OCI-LY7 (cell line): ENCODE measurements around the gene SH3PXD2A. TPM values are rescaled to one million over a fixed set of nuclear protein-coding genes. Genes with fewer than 3 reads are reported as not detected.
A peak's percentile ranks its signal among the peaks of the same experiment; 100 is the strongest.

Source experiments
- BruUV-seq: library from RNA; stranded (reverse); fragments of 400-500 nt; replicated peaks from 2 replicates; lab custom pipeline; 2021; lab: Mats Ljungman, UMichigan
- CTCF ChIA-PET: fragments of 300-600 bp; sonication (Branson Sonifier 250); formaldehyde crosslinking; loops from one replicate; lab custom pipeline; 2022; ENCODE audit warnings: antibody characterized with exemption; ENCODE audit not compliant: unreplicated experiment; lab: Charles Lee
- POLR2A ChIA-PET: fragments of 300-600 bp; sonication (Branson Sonifier 250); formaldehyde crosslinking; loops from one replicate; lab custom pipeline; 2022; ENCODE audit warnings: antibody characterized with exemption; lab: Charles Lee
- DNase-seq: peaks from one replicate; pipeline ENCODE4 v3.0.0-alpha.2; 2015; ENCODE audit warnings: low spot score
- H2AFZ ChIP-seq: fragments of 200-600 bp; sonication (generic), shearing (Covaris generic); 2 replicates; pipeline ENCODE4 v1.6.1; 2014; ENCODE audit warnings: mild to moderate bottlenecking, antibody characterized with exemption, low read length, moderate library complexity
- H3K27ac ChIP-seq: fragments of 200-600 bp; sonication (generic); 2 replicates; pipeline ENCODE4 v1.5.1; 2014; ENCODE audit warnings: mixed run types, low read depth, mild to moderate bottlenecking, moderate library complexity, low read length, inconsistent platforms; ENCODE audit not compliant: poor library complexity, severe bottlenecking
- H3K36me3 ChIP-seq: fragments of 200-600 bp; sonication (generic); 2 replicates; pipeline ENCODE4 v1.6.1; 2014; ENCODE audit warnings: mild to moderate bottlenecking, antibody characterized with exemption, low read length, moderate library complexity, mixed read lengths; ENCODE audit not compliant: insufficient read depth
- H3K4me1 ChIP-seq: fragments of 200-600 bp; sonication (generic); 2 replicates; pipeline ENCODE4 v1.5.1; 2014; ENCODE audit warnings: mild to moderate bottlenecking, low read length; ENCODE audit not compliant: insufficient read depth, poor library complexity, severe bottlenecking
- H3K4me2 ChIP-seq: fragments of 200-600 bp; sonication (generic); 2 replicates; pipeline ENCODE4 v1.6.1; 2014; ENCODE audit warnings: mild to moderate bottlenecking, low read length
- H3K4me3 ChIP-seq: fragments of 200-600 bp; sonication (generic); 2 replicates; pipeline ENCODE4 v1.5.1; 2014; ENCODE audit warnings: mild to moderate bottlenecking, low read depth, low read length; ENCODE audit not compliant: poor library complexity, severe bottlenecking
- H3K79me2 ChIP-seq: fragments of 200-600 bp; sonication (generic); 2 replicates; pipeline ENCODE4 v1.6.1; 2016; ENCODE audit warnings: low read depth, mild to moderate bottlenecking, low read length, moderate library complexity, mixed read lengths; ENCODE audit not compliant: insufficient read depth
- H3K9me2 ChIP-seq: fragments of 200-600 bp; sonication (generic); 2 replicates; pipeline ENCODE4 v1.6.1; 2016; ENCODE audit warnings: mild to moderate bottlenecking, low read length, mixed read lengths; ENCODE audit not compliant: insufficient read depth
- H3K9me3 ChIP-seq: fragments of 200-600 bp; sonication (generic); 2 replicates; pipeline ENCODE4 v1.6.1; 2014; ENCODE audit warnings: mild to moderate bottlenecking, mixed run types, low read length, mixed read lengths
- H4K20me1 ChIP-seq: fragments of 200-600 bp; sonication (generic); 2 replicates; pipeline ENCODE4 v1.6.1; 2014; ENCODE audit warnings: mild to moderate bottlenecking, antibody characterized with exemption, low read length, moderate library complexity, mixed read lengths; ENCODE audit not compliant: insufficient read depth
- EZH2phosphoT487 ChIP-seq: fragments of 200-600 bp; sonication (generic); IDR thresholded peaks from 2 replicates; pipeline ENCODE4 v1.6.1; 2018; ENCODE audit warnings: low read depth, borderline replicate concordance, mild to moderate bottlenecking, mixed run types, antibody characterized with exemption, low read length, moderate library complexity, mixed read lengths
- intact Hi-C: fragments of 100-400 bp; cut with micrococcal nuclease; formaldehyde crosslinking; loops from one replicate; pipeline ENCODE4 v1.10.0; 2022; ENCODE audit not compliant: unreplicated experiment
- total RNA-seq, 2 experiments: library from RNA; depleted of rRNA in 1 of 2; stranded (reverse); fragments of >200 nt in 1 of 2; shearing (Covaris generic) in 1 of 2; gene quantifications; 2 replicates each; pipeline ENCODE4 v1.2.3, GENCODE V29; 2014 to 2022
- TF ChIP-seq, protein P1 (sequence below): fragments of 200-600 bp; sonication (generic); conservative IDR thresholded peaks from 2 replicates; pipeline ENCODE4 v1.5.1; 2014; ENCODE audit warnings: mild to moderate bottlenecking, antibody characterized with exemption, low read length, moderate library complexity, mixed read lengths

The SH3PXD2A gene
- total RNA-seq, 2 experiments from 2014 or later: 0.85 to 5.9 TPM

DNA sequence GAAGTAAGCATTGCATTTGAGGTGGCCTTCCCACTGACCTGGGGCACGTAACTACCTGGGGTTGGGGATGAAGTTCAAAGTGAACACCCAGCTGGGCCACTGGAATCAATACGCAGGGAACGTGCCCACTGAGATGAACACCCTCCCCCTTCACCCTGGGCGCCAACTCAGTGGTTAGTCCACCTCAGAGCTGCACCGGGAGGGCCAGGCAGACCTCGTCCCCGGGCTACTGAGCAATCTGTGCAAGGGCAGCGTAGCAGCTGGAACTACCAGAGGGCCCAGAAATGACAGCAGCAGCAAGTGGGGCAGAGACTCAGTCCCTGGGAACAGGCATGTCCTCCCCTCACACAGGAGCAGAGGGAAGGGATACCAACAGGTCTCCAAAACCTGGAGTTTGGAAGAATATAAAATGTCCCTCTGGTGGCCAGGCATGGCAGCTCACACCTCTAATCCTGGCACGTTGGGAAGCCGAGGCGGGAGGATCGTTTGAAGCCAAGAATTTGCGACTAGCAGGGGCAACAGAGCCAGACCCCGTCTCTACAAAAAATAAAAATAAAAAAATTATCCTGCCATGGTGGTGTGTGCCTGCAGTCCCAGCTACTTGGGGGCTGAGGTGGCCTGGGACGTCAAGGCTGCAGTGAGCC, 143.9 kb downstream of the SH3PXD2A start:
- ChIA-PET POLR2A (interaction anchor here (0.6 to 0.9 kb wide), 2 partner anchors 78 to 175 kb away, joined by 3 read pairs; no protein-coding TSS in a partner anchor), CTCF (interaction anchor here (0.6 kb wide), 1 partner anchor 102 kb away, joined by 3 read pairs; no protein-coding TSS in a partner anchor)
- H3K27ac ChIP-seq: no peak overlapping the region
- no TSS peak for BruUV-seq
- H3K4me3 ChIP-seq: no peak overlapping the region
- no peak for DNase-seq
- no peaks in the 10 kb centered on the region for H4K20me1 ChIP-seq
- no peaks in the 10 kb centered on the region for H3K79me2 ChIP-seq
- H3K9me3 ChIP-seq: no peaks in the 10 kb centered on the region
- no peak overlapping the region for H2AFZ ChIP-seq
- no peaks in the 10 kb centered on the region for H3K36me3 ChIP-seq
- TF ChIP-seq, protein P1, sequence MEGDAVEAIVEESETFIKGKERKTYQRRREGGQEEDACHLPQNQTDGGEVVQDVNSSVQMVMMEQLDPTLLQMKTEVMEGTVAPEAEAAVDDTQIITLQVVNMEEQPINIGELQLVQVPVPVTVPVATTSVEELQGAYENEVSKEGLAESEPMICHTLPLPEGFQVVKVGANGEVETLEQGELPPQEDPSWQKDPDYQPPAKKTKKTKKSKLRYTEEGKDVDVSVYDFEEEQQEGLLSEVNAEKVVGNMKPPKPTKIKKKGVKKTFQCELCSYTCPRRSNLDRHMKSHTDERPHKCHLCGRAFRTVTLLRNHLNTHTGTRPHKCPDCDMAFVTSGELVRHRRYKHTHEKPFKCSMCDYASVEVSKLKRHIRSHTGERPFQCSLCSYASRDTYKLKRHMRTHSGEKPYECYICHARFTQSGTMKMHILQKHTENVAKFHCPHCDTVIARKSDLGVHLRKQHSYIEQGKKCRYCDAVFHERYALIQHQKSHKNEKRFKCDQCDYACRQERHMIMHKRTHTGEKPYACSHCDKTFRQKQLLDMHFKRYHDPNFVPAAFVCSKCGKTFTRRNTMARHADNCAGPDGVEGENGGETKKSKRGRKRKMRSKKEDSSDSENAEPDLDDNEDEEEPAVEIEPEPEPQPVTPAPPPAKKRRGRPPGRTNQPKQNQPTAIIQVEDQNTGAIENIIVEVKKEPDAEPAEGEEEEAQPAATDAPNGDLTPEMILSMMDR: 0 out of 2 replicates have a peak, but pooled peaks have one; percentile 25
- TF ChIP-seq EZH2phosphoT487: no peak
- H3K9me2 ChIP-seq: no peaks in the 10 kb centered on the region
- intact Hi-C loops: loop anchor here (5.0 kb wide), 2 partner anchors 61 to 411 kb away; partner anchors contain the start of gene SFR1
- H3K4me2 ChIP-seq: no peak overlapping the region
- no peaks in the 10 kb centered on the region for H3K4me1 ChIP-seq

DNA sequence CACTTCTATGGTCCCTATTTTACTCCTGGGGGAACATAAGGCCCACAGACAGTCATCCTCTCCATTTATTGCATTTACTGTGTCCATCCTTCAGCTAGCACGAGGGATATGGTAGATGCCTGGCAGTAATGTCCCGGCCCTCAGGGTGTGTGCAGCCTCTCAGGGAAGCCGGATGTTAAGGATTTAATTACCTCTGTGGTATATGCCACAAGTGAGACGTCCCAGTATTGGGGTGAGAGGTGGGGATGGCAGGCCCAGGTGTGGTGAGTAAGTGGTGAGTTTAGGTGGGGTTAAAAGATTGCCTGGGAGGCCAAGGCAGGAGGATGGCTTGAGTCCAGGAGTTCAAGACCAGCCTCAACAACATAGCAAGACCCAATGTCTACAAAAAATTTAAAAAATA, 144.9 kb downstream of the SH3PXD2A start:
- no peak overlapping the region for H3K27ac ChIP-seq
- no peak overlapping the region for H3K4me2 ChIP-seq
- no peaks in the 10 kb centered on the region for H3K4me1 ChIP-seq
- H3K9me3 ChIP-seq: no peaks in the 10 kb centered on the region
- ChIA-PET CTCF (no interaction called here), POLR2A (interaction anchor here (0.7 to 0.9 kb wide), 2 partner anchors 168 to 176 kb away, joined by 3 to 4 read pairs; no protein-coding TSS in a partner anchor)
- BruUV-seq: no TSS peak
- no peak for DNase-seq
- H3K36me3 ChIP-seq: no peaks in the 10 kb centered on the region
- no peaks in the 10 kb centered on the region for H3K9me2 ChIP-seq
- H3K79me2 ChIP-seq: no peaks in the 10 kb centered on the region
- no peak overlapping the region for H2AFZ ChIP-seq
- H4K20me1 ChIP-seq: no peaks in the 10 kb centered on the region
- H3K4me3 ChIP-seq: no peak overlapping the region
- intact Hi-C loops: loop anchor here (5.0 kb wide), 2 partner anchors 62 to 412 kb away; partner anchors contain the start of gene SFR1
- TF ChIP-seq, protein P1: no peak
- no peak for TF ChIP-seq EZH2phosphoT487
